GM12801 (cell line): ENCODE measurements around the gene SLC6A12.

Experiments used
- CTCF ChIP-seq: IDR thresholded peaks from one replicate; pipeline ENCODE4 v1.5.1; 2011; ENCODE audit warnings: control low read depth; ENCODE audit not compliant: insufficient read length; ENCODE audit errors: extremely low read depth

Gene SLC6A12

DNA sequence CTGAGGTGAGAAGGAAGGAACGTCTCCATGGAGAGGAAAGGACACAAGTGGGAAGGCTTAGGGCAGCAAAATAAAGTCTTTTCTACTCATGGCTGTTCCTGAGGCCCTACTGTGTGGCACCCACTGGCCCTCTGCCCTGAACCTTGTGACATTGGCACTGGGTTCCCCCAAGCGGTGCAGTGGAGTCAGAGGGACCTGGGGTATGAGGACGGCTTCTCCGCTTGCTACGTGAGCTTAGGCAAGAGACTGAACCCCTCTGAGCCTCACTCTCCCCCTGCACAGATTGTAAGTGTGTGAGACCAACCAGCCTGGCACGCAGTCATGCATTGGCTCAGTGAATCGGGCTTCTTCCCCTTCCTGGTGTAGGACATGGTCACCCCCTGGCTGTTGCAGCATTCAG is 19.7 kb downstream of the SLC6A12 start:
- no peak for TF ChIP-seq CTCF

DNA sequence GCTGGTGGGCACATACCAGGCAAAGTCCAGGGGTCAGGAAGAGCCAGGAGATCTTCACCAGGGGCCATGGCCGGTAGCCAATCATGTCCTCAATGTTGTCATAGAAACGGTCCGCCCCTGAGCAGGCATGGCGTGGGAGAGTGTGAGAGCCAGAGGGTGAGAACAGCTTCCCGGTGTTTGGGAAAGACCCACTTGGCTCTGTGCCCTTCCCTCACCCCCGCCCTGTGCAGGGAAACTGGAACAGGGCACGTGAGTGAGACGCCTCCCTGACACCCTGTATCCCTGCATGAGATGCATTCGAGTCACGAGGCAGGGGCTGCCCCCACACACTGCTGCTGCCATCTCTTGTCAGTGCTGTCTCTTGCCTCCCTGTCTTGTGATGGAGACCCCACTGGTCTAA is 20.7 kb downstream of the SLC6A12 start:
- TF ChIP-seq CTCF: no peak

- TF ChIP-seq CTCF: no peak
Measured at GRCh38 chr12:191541-191940, 22.4 kb downstream of the SLC6A12 start.

- no peak for TF ChIP-seq CTCF
Measured at GRCh38 chr12:190881-191280, 23.1 kb downstream of the SLC6A12 start.

GRCh38 chr12:189622-189962 is 24.4 kb downstream of the SLC6A12 start:
- no peak for TF ChIP-seq CTCF

DNA sequence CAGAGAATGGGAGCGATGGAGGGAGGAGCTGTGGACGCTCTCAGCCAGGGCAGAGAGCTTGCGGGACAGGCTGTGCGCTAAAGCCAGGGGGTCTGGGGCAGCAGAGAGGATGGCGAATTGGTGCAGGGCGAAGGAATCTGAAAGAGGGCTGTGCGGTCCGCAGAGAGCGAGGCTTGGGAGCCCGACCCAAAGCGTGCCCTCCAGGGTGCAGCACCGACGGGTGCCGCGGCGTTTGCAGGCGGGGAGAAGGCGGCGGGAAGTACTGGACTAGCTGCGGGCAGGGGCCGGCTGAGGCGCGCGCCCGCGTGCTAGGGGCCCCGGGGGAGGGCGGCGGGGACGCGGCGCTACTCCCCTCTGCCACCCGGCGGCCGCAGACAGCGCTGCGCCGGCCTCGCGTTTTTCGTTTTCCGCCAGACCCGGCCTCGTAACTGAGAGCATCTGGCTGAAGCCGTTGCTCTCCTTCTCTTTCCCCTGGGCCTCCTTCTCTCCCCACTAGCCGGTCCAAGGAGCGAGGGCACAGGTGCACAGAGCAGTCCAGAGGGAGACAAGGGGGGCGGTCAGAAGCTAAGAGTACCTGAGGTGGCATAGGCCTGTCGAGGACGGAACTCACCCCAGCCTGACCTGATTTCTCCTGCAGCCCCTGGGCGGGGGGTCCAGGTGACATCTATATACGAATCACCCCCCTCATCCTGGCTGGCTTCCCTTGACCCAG is 24.9 kb downstream of the SLC6A12 start:
- no peak for TF ChIP-seq CTCF

GRCh38 chr12:186006-186625 is 27.8 kb downstream of the SLC6A12 start:
- TF ChIP-seq CTCF: no peak

- no peak for TF ChIP-seq CTCF
Measured at GRCh38 chr12:185576-185955, 28.4 kb downstream of the SLC6A12 start.
